ENCODE results near the gene TMEM151B.

- TF ChIP-seq POLR2A (IDR thresholded peaks at IDR 0.05; ENCODE audit: low read depth) (no peak), CTCF (IDR thresholded peaks at IDR 0.05) (no peak), POLR2AphosphoS5 (IDR thresholded peaks at IDR 0.05) (no peak)
Measured at GRCh38 chr6:44316481-44316880, 46.2 kb downstream of the TMEM151B start.

Data from esophagus muscularis mucosa (tissue), 3 donors.